ENCODE data around the gene FOLR1. TPM values are rescaled to one million over a fixed set of nuclear protein-coding genes. Genes with fewer than 3 reads are reported as not detected.

The FOLR1 gene
- total RNA-seq, 1 experiment from 2014 or later = 0.23 TPM

DNA sequence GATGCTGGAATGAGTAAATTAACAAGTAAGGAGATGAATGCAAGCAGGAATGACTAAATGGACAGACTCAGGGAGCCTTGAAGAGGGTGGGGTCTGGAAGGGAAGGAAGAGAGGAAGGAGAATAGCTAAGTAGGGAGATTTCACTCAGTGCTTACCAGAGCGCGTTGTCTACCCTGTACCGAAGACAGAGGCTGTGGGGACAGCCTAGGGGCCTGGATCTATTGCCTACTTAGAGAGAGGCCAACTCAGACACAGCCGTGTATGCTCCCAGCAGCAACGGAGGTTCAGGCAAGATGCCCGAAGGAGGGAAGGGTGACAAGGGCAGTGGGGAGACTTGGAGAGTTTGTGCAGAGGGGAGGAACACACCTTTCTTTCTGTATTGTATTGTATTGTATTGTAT, 24.7 kb downstream of the FOLR1 start, which contains the start of gene FOLR2:
Gene FOLR2 (plus strand): TSS at position 157 of the 400 bp plus-strand sequence. CDS start 1,791 bp downstream, outside the sequence.
- no peak for DNase-seq
- Histone ChIP-seq H3K9me3 (peaks cover 4% of the 10 kb centered on the region; the same call in 1 of the 2 replicates), H3K27me3 (peaks cover 5% of the 10 kb centered on the region), H3K36me3 (no peaks in the 10 kb centered on the region), H3K4me3 (no peak within 1 kb of the TSS)

DNA sequence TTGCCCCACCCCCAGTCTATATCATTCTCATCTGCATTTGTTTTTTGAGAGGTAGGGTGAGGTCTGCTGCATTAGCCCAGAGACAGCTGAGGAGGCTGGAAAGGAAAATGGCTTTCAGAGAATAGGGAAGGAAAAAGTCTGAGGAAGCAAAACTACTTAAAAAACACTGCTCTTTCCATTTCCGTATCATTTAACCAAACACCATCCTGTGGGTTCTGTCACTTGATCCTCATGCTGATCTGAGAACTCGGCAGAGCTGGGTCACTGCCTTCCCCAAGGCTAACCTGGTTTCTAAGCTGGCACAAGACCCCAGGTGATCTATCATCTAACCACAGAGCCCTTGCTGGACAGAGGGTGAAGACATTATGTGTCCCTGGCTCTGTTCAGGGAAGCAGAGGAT, 25.9 kb downstream of the FOLR1 start:
- no peak for DNase-seq
- H3K27me3 ChIP-seq = peaks cover 5% of the 10 kb centered on the region; the same call in 1 of the 2 replicates
- H3K9me3 ChIP-seq = peaks cover 4% of the 10 kb centered on the region; the same call in 1 of the 2 replicates
- no peak overlapping the region for H3K4me3 ChIP-seq
- no peaks in the 10 kb centered on the region for H3K36me3 ChIP-seq

DNA sequence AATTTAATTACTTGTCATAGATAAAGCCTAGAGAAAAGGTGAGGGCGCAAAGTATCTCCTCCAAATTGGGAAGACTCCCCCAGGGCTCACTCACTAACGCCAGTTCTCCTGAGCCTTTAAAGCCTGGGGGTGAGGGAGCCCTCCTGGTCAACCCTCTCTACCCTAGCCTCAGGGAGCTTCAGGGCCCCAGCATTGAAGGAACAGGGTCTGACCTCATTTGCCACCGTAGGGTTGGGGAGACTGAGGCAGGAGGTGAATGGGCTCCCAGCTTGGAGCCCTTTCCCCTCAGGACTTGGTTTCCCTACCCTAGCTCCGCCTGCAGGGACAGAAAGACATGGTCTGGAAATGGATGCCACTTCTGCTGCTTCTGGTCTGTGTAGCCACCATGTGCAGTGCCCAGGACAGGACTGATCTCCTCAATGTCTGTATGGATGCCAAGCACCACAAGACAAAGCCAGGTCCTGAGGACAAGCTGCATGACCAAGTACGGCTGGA, 26.4 kb downstream of the FOLR1 start:
- H3K4me3 ChIP-seq = no peak overlapping the region
- peaks cover 3% of the 10 kb centered on the region; the same call in 1 of the 2 replicates for H3K27me3 ChIP-seq
- H3K9me3 ChIP-seq = peaks cover 2% of the 10 kb centered on the region; the same call in 1 of the 2 replicates
- no peaks in the 10 kb centered on the region for H3K36me3 ChIP-seq
- DNase-seq = no peak

DNA sequence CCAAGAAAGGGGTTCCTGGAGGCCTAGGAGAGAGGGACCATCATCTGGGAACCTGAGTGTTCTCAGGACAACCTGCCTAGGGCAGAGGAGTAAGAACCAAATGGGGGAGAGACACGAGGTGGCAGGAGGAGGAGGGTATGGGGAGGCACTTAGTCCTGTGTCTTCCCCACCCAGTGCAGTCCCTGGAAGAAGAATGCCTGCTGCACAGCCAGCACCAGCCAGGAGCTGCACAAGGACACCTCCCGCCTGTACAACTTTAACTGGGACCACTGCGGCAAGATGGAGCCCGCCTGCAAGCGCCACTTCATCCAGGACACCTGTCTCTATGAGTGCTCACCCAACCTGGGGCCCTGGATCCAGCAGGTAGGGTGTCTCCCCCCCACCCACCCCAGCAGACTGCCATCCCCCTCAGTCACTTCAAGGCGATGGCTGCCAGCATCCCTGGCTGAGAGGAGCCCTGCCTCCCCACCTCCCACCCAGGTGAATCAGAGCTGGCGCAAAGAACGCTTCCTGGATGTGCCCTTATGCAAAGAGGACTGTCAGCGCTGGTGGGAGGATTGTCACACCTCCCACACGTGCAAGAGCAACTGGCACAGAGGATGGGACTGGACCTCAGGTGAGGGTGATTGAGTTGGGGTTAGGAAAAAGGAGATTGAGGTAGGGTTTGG, 28.9 kb downstream of the FOLR1 start:
- no peak overlapping the region for H3K4me3 ChIP-seq
- H3K9me3 ChIP-seq = no peaks in the 10 kb centered on the region
- DNase-seq = no peak
- no peaks in the 10 kb centered on the region for H3K27me3 ChIP-seq
- H3K36me3 ChIP-seq = peaks cover 6% of the 10 kb centered on the region; the same call in 1 of the 2 replicates

DNA sequence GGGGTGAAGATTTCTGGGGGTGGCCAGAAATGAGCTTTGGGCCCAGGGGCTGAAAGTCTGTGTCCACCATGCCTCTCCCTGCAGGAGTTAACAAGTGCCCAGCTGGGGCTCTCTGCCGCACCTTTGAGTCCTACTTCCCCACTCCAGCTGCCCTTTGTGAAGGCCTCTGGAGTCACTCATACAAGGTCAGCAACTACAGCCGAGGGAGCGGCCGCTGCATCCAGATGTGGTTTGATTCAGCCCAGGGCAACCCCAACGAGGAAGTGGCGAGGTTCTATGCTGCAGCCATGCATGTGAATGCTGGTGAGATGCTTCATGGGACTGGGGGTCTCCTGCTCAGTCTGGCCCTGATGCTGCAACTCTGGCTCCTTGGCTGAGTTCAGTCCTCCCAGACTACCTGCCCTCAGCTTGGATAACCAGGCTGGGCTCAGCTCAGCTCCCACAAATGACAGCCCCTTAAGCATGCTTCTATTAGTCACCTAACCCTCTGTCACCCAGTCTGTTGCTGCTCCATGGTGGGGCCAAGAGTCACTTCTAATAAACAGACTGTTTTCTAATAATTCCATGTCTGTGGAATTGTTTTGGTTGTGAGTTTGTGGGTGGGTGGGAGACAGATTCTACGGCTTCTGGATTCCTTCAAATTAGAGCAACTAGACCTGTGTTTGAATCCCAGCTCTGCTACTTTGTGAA, 29.6 kb downstream of the FOLR1 start:
- H3K4me3 ChIP-seq = no peak overlapping the region
- no peak for DNase-seq
- H3K9me3 ChIP-seq = no peaks in the 10 kb centered on the region
- H3K36me3 ChIP-seq = peaks cover 11% of the 10 kb centered on the region
- no peaks in the 10 kb centered on the region for H3K27me3 ChIP-seq

DNA sequence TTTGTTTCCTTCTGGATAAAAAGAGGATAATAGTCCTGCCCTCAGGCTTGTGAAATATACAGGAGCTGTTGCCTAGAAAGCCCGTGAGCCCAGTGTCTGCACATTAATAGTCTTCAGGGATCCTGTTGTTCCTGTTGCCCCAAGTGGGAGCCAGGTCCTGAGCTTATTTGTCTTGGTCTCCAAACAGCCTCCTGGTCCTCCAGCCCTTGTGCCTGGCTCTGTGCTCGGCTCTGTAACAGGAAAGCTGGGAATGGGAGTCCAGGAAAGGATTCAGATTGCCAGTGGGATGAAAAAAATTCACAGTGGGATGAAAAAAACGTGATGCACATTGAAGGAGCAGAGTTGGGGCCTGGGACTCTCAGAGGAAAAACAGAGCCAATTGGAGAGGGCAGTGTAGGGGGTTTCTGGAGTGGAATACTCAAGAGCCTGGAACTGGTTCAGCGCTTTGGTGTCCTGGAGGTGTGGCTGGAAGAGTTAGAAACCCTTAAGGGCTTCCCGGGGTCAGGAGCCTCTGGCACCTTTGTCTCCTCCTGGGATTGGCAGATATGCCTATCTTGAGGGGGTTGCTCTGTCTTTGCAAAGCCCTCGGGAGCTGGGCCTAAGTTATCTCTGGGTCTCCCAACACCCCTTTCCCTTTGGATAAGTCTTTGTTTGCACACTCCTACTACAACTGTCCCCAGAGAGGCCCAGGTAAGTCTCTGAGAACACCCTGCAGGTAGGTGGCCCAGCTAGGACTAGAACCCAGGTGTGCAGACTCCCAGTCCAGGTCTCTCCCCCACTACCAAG, 30.4 kb downstream of the FOLR1 start:
- no peaks in the 10 kb centered on the region for H3K9me3 ChIP-seq
- DNase-seq = no peak
- H3K4me3 ChIP-seq = peak overlapping the region; percentile 95
- peaks cover 19% of the 10 kb centered on the region for H3K36me3 ChIP-seq
- no peaks in the 10 kb centered on the region for H3K27me3 ChIP-seq

DNA sequence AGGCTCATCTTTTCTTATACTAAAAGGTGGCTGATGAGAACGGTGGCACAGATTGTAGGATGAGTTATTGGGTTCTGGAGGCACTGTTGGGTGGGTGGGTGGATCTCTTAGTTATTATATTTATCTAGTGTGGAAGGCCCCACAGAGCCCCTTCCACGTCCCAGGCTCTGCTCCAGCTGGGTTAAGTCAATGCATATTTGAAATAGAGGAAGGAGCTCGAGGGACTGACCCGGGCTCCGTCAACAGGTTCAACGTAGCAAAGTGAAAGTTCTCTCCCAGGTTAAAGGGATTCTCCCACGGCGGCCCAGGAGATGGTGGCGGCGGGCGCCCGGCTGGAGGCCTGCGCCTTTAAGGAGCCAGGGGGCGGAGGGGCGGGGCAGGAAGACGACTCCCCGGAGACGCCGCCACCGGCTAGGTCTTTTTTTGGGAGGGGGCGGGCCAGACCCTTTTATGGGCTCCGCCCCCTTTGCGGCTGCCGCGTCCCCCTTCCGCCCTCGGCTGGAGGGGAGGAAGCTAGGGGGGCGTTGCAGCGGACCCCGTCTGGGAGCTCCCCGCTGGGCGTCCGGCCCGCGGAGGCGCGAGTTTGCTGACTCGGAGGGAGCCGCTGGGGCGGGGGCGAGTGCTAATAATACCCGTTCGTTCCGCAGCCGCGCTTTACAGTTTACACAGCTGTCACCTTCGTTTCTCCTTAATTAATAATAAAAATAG, 31.1 kb downstream of the FOLR1 start:
- peak; percentile 96 for DNase-seq
- peak overlapping the region; percentile 95 for H3K4me3 ChIP-seq
- H3K36me3 ChIP-seq = peaks cover 26% of the 10 kb centered on the region
- no peaks in the 10 kb centered on the region for H3K27me3 ChIP-seq
- H3K9me3 ChIP-seq = no peaks in the 10 kb centered on the region

DNA sequence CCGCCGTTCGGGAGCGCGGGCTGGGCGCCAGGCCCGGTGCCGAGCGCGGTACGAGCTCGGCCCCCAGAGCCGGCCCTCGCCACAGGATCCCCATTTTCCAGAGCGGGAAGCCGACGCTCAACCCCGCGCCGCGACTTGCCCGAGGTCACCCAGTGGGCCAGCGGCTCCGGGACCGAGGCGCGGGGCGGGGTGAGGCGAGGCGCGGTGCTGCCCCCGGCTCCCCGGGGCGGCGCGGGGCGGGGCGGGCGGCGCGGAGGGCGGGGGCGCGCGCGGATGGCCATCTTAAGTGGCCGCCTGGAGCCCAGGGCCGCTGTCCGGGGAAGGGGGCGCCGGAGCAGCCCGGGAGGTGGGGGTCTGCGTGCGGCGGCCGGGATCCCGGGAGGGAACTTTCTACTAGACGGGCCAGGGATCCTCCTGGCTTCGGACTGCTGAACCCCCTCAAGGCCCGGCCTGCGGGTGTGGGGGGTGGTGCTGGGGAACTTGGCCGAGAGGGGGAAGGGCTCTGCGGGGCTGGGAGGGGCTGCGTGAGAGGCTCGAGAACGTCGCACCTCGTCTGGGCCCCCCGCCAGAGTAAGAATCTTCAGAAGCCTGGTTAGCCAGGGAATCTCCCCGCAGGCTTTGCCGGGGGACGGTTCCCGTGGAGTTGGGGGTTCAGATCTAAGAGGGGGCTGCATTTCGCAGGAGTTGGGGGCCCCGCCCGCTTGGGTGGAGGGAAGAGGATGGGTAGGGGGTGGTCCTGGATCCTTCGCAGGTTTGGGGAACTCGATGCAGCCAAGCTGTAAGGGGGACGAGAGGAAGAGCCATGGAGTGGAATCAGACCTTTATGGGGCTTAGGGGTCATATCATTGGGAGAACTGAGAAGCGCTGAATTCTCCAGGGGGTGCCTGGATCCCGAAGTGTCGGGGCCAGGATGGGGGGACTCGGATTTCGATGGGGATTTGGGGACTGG, 31.9 kb downstream of the FOLR1 start:
- peak; percentile 84 for DNase-seq
- Histone ChIP-seq H3K27me3 (no peaks in the 10 kb centered on the region), H3K9me3 (no peaks in the 10 kb centered on the region), H3K4me3 (peak overlapping the region; percentile 95), H3K36me3 (peaks cover 34% of the 10 kb centered on the region)

DNA sequence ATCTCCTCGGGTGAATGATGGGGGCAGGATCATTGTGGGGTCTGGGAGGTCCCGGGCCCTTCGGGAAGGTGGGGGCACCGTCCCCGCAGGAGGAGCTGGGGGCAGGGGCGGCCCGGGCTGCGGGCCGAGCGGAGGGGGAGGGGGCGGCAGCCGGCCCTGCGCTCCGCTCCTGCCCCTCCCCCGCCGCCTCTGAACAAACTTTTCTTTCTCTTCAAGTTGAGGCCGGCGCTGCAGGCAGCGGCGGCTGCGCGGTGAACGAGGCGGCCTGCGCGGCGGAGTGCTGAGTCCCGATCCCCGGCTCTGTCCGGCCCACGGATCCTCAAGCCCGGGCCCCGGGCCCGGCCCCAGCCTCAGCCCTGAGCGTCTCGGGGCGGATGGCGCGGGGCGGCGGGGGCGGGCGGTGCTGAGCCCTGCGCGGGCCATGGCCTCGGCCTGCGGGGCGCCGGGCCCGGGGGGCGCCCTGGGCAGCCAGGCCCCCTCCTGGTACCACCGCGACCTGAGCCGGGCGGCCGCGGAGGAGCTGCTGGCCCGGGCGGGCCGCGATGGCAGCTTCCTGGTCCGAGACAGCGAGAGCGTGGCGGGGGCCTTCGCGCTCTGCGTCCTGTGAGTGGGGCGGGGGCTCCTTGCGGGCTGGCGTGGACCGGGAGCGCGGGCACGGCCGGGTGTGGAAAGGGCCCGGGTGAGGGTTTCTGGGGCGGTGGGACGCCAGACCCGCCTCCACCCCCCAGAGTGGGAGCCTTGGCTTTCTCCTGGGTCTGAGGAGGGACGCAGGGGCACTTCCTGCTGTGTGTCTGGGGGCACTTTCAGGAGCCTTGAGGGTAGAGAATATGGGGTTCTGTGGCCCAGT, 32.8 kb downstream of the FOLR1 start, which contains the start of gene INPPL1:
Gene INPPL1 (plus strand): TSS at position 204 of the 847 bp plus-strand sequence. CDS start 218 bp downstream, at position 422.
- H3K9me3 ChIP-seq = no peaks in the 10 kb centered on the region
- peak within 1 kb of the TSS; percentile 95 for H3K4me3 ChIP-seq
- peaks cover 43% of the 10 kb centered on the region for H3K36me3 ChIP-seq
- H3K27me3 ChIP-seq = no peaks in the 10 kb centered on the region
- peak; percentile 43 for DNase-seq

DNA sequence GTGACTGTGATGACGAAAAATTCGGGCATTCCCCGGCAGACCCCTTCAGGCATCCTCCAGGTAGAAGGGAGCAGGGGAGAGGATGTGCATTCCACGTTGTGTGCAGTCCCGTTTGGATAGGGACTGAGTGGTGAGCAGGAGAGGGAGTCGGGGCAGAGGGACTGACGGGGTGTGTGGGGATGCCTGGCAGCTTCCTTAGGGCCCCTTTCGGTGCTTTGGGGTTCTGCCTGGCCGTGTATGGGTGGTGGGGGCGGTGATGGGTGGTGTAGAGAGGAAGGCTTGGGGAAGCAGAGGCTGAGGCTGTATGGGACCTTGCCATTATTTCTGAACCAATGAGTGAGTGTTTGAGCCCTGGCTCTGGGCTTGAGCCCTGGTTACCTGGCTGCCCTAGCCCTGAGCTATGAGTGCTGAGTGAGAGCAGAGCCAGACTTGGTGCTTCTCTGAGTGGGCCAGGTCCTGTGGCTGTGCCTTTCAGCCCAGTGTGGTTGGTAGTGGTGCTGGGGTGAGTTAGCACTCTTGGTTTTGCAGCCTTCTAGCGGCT, 33.5 kb downstream of the FOLR1 start:
- Histone ChIP-seq H3K27me3 (no peaks in the 10 kb centered on the region), H3K9me3 (no peaks in the 10 kb centered on the region), H3K36me3 (peaks cover 50% of the 10 kb centered on the region), H3K4me3 (peak overlapping the region; percentile 95)
- no peak for DNase-seq

DNA sequence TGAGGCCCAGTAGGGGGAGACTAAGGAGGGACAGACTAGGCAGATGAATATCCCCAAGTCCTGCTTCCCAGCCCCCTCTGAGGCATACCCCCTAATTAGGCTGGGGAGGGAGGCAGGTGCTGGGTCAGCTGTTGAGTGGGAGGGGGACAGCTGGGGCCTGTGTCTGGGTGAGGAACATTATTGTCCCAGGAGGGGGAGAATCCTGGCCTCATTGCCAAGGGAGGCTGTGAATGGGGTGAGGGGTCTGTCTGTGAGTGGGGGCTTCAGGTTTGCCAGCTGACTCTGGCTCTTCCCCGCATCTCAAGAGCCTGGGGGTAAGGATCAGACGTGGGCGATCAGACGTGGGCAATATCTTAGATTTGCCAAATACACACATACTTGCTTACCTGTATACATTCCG, 34.8 kb downstream of the FOLR1 start:
- Histone ChIP-seq H3K4me3 (no peak overlapping the region), H3K27me3 (no peaks in the 10 kb centered on the region), H3K9me3 (no peaks in the 10 kb centered on the region), H3K36me3 (peaks cover 63% of the 10 kb centered on the region)
- no peak for DNase-seq

DNA sequence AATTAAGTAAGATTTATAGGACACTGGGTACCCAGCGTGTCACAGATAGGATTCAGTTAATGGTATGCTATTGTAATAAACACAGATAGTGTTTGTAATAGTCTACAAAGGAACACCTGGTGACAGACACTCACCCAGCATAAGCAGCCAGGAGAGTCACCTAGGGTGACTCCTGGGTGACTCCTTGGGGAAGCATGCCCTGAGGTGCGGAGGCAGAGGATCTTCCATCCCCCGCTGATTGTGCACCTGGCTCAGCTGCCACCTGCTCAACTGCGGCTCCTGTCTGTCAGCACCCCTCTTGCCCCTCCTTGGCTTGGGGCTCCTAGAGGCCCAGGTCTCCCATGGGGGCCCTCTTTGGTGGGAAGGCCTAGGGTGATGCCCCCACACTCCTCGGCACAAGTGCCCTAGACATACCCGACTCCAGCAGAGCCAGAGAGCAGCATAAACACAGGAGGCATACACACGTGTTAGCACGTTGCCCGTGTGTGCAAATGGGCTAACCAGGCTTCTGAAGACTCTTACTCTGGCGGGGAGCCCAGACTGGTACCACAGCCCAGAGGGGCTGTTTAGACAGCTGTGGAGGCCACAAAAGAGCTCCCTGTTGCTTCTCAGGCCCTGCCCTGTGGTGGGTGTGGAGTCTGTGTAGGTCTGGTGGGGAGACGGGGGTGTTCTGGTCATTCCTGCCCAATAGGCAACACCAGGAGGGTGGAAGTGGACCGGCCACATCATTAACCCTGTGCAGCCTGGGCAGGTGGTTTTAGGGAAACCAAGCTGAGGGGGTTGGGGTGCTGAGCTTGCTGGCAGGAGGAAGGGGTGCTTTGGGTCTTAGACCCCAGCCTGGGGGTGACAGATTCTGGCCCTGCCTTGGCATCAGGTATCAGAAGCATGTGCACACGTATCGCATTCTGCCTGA, 35.6 kb downstream of the FOLR1 start:
- no peak for DNase-seq
- Histone ChIP-seq H3K27me3 (no peaks in the 10 kb centered on the region), H3K4me3 (no peak overlapping the region), H3K9me3 (no peaks in the 10 kb centered on the region), H3K36me3 (peaks cover 71% of the 10 kb centered on the region)

DNA sequence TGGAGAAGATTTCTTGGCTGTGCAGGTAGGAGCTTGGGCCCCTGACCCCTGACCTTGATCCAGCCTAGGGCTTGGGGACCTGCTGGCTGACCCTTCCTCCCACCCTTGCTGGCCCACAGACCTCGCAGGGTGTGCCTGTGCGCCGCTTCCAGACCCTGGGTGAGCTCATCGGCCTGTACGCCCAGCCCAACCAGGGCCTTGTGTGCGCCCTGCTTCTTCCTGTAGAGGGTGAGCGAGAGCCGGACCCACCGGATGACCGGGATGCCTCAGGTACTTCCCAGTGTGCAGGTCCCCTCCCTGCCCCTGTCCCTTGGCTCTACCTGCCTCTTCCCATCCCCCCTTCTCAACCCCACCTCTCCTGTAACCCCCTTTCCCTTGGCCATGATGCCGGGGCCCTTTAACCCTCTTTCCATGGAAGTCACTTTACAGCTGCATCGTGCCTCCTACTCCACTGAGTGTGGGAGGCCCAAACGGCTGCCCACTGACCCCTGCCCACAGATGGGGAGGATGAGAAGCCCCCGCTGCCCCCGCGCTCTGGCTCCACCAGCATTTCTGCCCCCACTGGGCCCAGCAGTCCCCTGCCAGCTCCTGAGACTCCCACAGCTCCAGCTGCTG, 36.4 kb downstream of the FOLR1 start:
- no peak overlapping the region for H3K4me3 ChIP-seq
- H3K36me3 ChIP-seq = peaks cover 79% of the 10 kb centered on the region
- DNase-seq = no peak

More for the DNA sequence above, 36.4 kb downstream of the FOLR1 start:
- Histone ChIP-seq H3K9me3 (no peaks in the 10 kb centered on the region), H3K27me3 (no peaks in the 10 kb centered on the region)

Data from MG63 (cell line).